ENCODE measurements around the gene AP3D1.

DNA sequence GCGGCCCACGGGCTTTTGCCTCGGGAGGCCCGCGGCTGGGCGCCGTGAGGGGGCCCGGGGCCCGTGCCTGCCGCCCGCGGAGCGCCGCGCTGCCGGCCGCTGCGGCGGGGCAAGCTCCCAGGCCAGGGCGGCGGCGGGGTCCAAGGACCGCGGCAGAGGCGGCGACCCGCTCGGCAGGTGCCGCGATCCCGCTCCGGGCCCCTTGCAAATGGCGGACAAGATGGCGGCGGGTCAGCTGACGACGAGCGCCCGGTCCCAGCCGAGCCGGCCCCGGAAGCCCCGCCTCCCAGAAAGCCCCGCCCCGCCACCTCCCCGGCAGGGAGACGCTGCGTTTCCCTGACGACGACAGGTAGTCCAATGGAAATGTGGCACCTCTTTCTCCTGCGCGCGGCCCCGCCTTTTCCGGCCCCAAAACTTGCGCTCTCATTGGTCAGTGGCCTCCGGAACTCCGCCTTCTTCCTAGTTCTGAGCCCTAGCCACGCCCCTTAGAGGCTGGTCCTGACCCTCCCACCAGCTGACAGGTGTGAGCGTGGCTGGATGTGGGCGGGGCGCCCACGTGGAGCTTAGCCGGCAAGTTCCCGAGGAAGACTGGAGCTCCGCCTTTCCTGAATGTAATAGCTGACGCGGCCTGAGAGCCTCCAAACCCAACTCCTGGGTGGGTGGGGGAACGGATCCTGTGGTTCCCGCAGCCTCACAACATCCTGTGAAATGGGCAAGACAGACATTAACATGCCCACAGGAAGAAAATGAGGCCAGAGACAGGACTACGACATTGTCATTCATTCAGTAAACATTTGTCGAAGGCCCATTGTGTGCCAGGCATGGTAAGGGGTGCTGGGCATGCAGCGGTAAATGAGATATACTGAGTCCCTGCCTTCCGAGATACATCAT lies at the start of gene AP3D1:
- TF ChIP-seq, protein P1, sequence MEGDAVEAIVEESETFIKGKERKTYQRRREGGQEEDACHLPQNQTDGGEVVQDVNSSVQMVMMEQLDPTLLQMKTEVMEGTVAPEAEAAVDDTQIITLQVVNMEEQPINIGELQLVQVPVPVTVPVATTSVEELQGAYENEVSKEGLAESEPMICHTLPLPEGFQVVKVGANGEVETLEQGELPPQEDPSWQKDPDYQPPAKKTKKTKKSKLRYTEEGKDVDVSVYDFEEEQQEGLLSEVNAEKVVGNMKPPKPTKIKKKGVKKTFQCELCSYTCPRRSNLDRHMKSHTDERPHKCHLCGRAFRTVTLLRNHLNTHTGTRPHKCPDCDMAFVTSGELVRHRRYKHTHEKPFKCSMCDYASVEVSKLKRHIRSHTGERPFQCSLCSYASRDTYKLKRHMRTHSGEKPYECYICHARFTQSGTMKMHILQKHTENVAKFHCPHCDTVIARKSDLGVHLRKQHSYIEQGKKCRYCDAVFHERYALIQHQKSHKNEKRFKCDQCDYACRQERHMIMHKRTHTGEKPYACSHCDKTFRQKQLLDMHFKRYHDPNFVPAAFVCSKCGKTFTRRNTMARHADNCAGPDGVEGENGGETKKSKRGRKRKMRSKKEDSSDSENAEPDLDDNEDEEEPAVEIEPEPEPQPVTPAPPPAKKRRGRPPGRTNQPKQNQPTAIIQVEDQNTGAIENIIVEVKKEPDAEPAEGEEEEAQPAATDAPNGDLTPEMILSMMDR (IDR thresholded peaks at IDR 0.05): no peak
- TF ChIP-seq EP300 (IDR thresholded peaks at IDR 0.05): no peak

All from ovary (tissue), 3 donors.